SK-N-SH treated with all-trans-retinoic acid at 6 μM for 48 hours (cell line): ENCODE results near the gene TCTA.

Experiments used
- ATAC-seq: fragments of 200-7000 bp; cut with Tn5 transposase; 3 replicates; pipeline ENCODE4 v1.9.1; 2020; ENCODE audit warnings: mild to moderate bottlenecking, moderate library complexity
- ARNTL ChIP-seq: fragments of 450-650 bp; formaldehyde crosslinking; IDR thresholded peaks from 2 replicates; pipeline ENCODE4 v1.5.0; 2020; ENCODE audit warnings: low read depth, mild to moderate bottlenecking, moderate library complexity, borderline replicate concordance
- BACH2 ChIP-seq: fragments of 250-450 bp; sonication (Bioruptor Pico); IDR thresholded peaks from 2 replicates; pipeline ENCODE4 v1.9.0; 2021; ENCODE audit warnings: mild to moderate bottlenecking, borderline replicate concordance
- CSDC2 ChIP-seq: fragments of 250-450 bp; sonication (Bioruptor Pico); IDR thresholded peaks from 2 replicates; pipeline ENCODE4 v1.5.0; 2020; ENCODE audit warnings: mild to moderate bottlenecking, moderate library complexity
- CSRNP3 ChIP-seq: fragments of 250-450 bp; sonication (Bioruptor Pico); IDR thresholded peaks from 2 replicates; pipeline ENCODE4 v1.5.1; 2021; ENCODE audit warnings: mild to moderate bottlenecking, moderate library complexity
- ESRRG ChIP-seq: fragments of 250-450 bp; sonication (Bioruptor Pico); IDR thresholded peaks from 2 replicates; pipeline ENCODE4 v1.6.1; 2021; ENCODE audit warnings: mild to moderate bottlenecking
- GLIS3 ChIP-seq: fragments of 250-450 bp; sonication (Bioruptor Pico); IDR thresholded peaks from 2 replicates; pipeline ENCODE4 v1.5.0; 2020; ENCODE audit warnings: mild to moderate bottlenecking, moderate library complexity
- ISL1 ChIP-seq: fragments of 250-450 bp; sonication (Bioruptor Pico); IDR thresholded peaks from 2 replicates; pipeline ENCODE4 v2.1.2; 2022; ENCODE audit warnings: mild to moderate bottlenecking, moderate library complexity
- OSR1 ChIP-seq: fragments of 250-450 bp; sonication (Bioruptor Pico); IDR thresholded peaks from 2 replicates; pipeline ENCODE4 v1.8.0; 2022; ENCODE audit warnings: moderate library complexity, mild to moderate bottlenecking, inconsistent platforms
- PATZ1 ChIP-seq: fragments of 250-450 bp; sonication (Bioruptor Pico); IDR thresholded peaks from 2 replicates; pipeline ENCODE4 v1.8.0; 2020; ENCODE audit warnings: mild to moderate bottlenecking, moderate library complexity, borderline replicate concordance
- PPARA ChIP-seq: fragments of 250-450 bp; sonication (Bioruptor Pico); IDR thresholded peaks from 2 replicates; pipeline ENCODE4 v1.5.0; 2020; ENCODE audit warnings: mild to moderate bottlenecking, borderline replicate concordance
- RARB ChIP-seq: fragments of 250-450 bp; sonication (Bioruptor Pico); IDR thresholded peaks from 2 replicates; pipeline ENCODE4 v1.8.0; 2021; ENCODE audit warnings: mild to moderate bottlenecking, moderate library complexity
- SNAI2 ChIP-seq: fragments of 250-450 bp; sonication (Bioruptor Pico); IDR thresholded peaks from 2 replicates; pipeline ENCODE4 v1.5.0; 2020; ENCODE audit warnings: mild to moderate bottlenecking, moderate library complexity
- TCF4 ChIP-seq: fragments of 250-450 bp; sonication (Bioruptor Pico); IDR thresholded peaks from 2 replicates; pipeline ENCODE4 v1.8.0; 2021; ENCODE audit warnings: mild to moderate bottlenecking, moderate library complexity, borderline replicate concordance
- TOX ChIP-seq: fragments of 250-450 bp; sonication (Bioruptor Pico); IDR thresholded peaks from 2 replicates; pipeline ENCODE4 v1.8.0; 2021; ENCODE audit warnings: mild to moderate bottlenecking, moderate library complexity, borderline replicate concordance
- TSHZ2 ChIP-seq: fragments of 250-450 bp; sonication (Bioruptor Pico); IDR thresholded peaks from 2 replicates; pipeline ENCODE4 v1.5.0; 2020; ENCODE audit warnings: mild to moderate bottlenecking, moderate library complexity
- ZC3H10 ChIP-seq: fragments of 250-450 bp; sonication (Bioruptor Pico); IDR thresholded peaks from 2 replicates; pipeline ENCODE4 v1.5.1; 2021; ENCODE audit warnings: mild to moderate bottlenecking, moderate library complexity
- ZFP3 ChIP-seq: fragments of 250-450 bp; sonication (Bioruptor Pico); IDR thresholded peaks from 2 replicates; pipeline ENCODE4 v1.5.0; 2020; ENCODE audit warnings: mild to moderate bottlenecking, moderate library complexity
- ZFP30 ChIP-seq: fragments of 450-650 bp; formaldehyde crosslinking; IDR thresholded peaks from 2 replicates; pipeline ENCODE4 v1.5.0; 2022; ENCODE audit warnings: mild to moderate bottlenecking, moderate library complexity
- ZNF565 ChIP-seq: fragments of 450-650 bp; formaldehyde crosslinking; conservative IDR thresholded peaks from 2 replicates; pipeline ENCODE4 v1.5.0; 2020; ENCODE audit warnings: low read depth, mild to moderate bottlenecking, moderate library complexity
- ZNF70 ChIP-seq: fragments of 450-650 bp; formaldehyde crosslinking; IDR thresholded peaks from 2 replicates; pipeline ENCODE4 v1.5.0; 2020; ENCODE audit warnings: mild to moderate bottlenecking, moderate library complexity
- ZNF8 ChIP-seq: fragments of 450-650 bp; formaldehyde crosslinking; IDR thresholded peaks from 2 replicates; pipeline ENCODE4 v1.5.0; 2020; ENCODE audit warnings: mild to moderate bottlenecking, moderate library complexity

TCTA gene

GRCh38 chr3:49377483-49377882 lies 34.7 kb upstream of the TCTA start:
- TF ChIP-seq SNAI2 (CRISPR knock-in tag): no peak
- no peak for TF ChIP-seq ESRRG (CRISPR knock-in tag)
- TF ChIP-seq BACH2 (CRISPR knock-in tag): no peak
- TF ChIP-seq ARNTL (CRISPR knock-in tag): no peak
- TF ChIP-seq ZFP3 (CRISPR knock-in tag): 0 out of 2 replicates have a peak, but pooled peaks have one; percentile 21
- ATAC-seq: no peak

GRCh38 chr3:49378249-49378895 lies 33.9 kb upstream of the TCTA start:
- peak; percentile 86 for ATAC-seq
- no peak for TF ChIP-seq ZC3H10 (CRISPR knock-in tag)
- TF ChIP-seq SNAI2 (CRISPR knock-in tag): no peak
- no peak for TF ChIP-seq CSDC2 (CRISPR knock-in tag)
- no peak for TF ChIP-seq CSRNP3 (CRISPR knock-in tag)
- TF ChIP-seq ESRRG (CRISPR knock-in tag): no peak
- TF ChIP-seq BACH2 (CRISPR knock-in tag): no peak
- no peak for TF ChIP-seq GLIS3 (CRISPR knock-in tag)
- no peak for TF ChIP-seq ZNF8 (CRISPR knock-in tag)
- no peak for TF ChIP-seq RARB (CRISPR knock-in tag)

- no peak for TF ChIP-seq CSRNP3 (CRISPR knock-in tag)
- no peak for TF ChIP-seq RARB (CRISPR knock-in tag)
- TF ChIP-seq BACH2 (CRISPR knock-in tag): no peak
- TF ChIP-seq ISL1 (CRISPR knock-in tag): no peak
- no peak for TF ChIP-seq TCF4 (CRISPR knock-in tag)
- TF ChIP-seq ZNF70 (CRISPR knock-in tag): no peak
- no peak for TF ChIP-seq ZNF8 (CRISPR knock-in tag)
- no peak for TF ChIP-seq ZFP3 (CRISPR knock-in tag)
- no peak for TF ChIP-seq ARNTL (CRISPR knock-in tag)
- TF ChIP-seq OSR1 (CRISPR knock-in tag): no peak
- no peak for TF ChIP-seq PATZ1 (CRISPR knock-in tag)
- no peak for TF ChIP-seq ZNF565 (CRISPR knock-in tag)
- no peak for TF ChIP-seq SNAI2 (CRISPR knock-in tag)
- no peak for TF ChIP-seq TOX (CRISPR knock-in tag)
- no peak for TF ChIP-seq ESRRG (CRISPR knock-in tag)
- no peak for TF ChIP-seq GLIS3 (CRISPR knock-in tag)
- no peak for TF ChIP-seq ZFP30
- no peak for TF ChIP-seq CSDC2 (CRISPR knock-in tag)
- TF ChIP-seq TSHZ2 (CRISPR knock-in tag): no peak
- TF ChIP-seq PPARA: no peak
- no peak for ATAC-seq
Measured at GRCh38 chr3:49383387-49383786, 28.8 kb upstream of the TCTA start.
